Cortex of kidney (tissue), 1 donor: ENCODE measurements around the gene CD46.

Source experiments
- DNase-seq: peaks from one replicate; lab custom pipeline; 2025; lab: John Stamatoyannopoulos, UW

The CD46 gene

DNA sequence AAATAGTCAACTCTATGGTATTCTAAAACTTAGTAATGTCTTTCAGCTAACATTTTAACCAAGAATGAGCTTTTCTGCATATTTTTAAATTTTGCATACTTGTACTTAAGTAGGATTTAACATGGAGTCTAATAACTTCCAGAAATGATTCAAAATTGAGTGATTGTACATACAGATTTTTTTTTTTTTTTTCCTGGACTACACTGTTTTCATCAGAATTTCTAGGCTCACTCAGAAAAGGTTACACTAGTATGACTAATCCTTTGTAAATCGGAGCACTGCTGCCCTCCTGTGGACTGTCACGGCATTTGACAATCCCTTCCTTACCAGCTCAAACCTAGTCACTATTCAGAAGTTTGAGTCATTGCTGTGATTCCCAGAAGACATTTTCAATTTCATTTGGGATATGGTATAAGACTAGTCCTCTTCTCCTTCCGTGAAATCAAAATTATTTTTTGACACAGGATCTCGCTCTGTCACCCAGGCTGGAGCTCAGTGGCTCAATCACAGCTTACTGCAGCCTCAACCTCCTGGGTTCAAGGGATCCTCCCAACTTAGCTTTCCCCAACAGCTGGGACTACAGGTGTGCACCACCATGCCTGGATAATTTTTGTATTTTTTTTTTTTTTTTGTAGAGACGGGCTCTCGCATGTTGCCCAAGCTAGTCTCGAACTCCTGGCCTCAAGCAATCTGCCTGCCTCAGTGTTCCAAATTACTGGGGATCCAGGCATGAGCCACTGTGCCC, 45.5 kb downstream of the CD46 start:
- DNase-seq, result no peak

DNA sequence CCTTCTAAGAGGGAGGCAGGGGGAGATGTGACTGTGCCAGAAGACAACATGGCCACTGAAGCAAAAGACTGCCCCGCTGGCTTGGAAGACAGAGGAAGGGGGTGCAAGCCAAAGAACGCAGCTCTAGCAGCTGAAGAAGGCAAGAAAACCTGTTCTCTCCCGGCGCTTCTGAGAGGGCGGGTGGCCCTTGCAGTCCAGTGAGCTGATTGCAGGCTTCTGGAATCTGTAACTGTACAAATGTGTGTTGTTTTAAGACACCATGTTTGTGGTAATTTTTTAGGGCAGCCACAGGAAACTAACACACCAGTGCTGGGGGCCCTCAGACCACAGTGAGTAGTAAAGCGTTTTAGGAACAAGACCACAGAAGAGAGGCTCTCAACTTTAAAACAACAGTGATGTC, 47.0 kb downstream of the CD46 start:
- DNase-seq, result no peak

DNA sequence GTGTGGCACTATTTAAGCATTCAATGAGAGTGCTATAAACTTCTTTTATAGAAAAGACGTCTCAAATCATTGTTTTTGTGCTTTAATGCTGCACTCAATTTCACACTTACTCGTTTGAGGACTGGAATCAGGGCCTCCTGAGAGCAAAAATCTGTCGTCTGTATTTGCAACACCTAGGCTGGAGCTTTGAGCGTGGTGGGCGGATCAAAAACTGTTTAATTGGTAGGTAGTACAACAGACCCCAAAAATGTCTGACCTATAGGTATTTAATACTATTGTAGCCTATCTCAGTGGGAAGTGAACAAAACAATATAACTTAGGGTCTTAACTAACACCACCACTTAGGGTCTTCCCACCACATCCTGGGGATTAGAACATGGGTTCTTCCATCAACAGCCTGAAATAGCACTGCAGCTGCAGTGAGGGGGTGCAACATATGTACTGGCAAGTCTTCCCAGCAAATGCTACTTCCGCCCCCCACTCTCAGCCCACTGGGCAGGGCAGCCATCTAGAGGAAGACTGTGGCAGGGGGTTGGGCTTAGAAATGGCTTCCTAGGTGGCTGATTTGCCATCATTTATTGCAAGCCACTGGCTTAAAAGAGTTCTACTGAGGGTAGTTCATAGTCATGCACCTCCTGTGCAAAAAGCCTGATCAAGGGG, 48.3 kb downstream of the CD46 start:
- DNase-seq, result no peak

DNA sequence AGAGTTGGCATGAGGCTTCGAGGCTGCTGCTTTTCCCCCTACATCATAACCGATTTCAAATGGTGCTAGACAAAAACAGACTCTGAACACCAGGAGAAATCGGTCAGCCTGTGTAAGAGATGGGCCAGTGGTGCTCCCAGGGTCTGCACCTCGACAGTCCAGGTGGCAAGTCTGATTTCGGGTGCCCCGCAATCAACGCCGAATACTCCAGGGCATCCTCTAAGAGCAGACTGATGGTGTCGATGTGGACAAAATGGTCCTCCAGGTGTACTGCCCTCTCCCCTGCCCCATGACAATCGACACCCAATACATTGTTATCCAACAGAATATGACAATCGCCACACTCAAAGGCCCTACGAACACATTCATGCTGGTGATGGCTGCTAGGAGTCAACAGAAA, 50.0 kb downstream of the CD46 start:
- no peak for DNase-seq

DNA sequence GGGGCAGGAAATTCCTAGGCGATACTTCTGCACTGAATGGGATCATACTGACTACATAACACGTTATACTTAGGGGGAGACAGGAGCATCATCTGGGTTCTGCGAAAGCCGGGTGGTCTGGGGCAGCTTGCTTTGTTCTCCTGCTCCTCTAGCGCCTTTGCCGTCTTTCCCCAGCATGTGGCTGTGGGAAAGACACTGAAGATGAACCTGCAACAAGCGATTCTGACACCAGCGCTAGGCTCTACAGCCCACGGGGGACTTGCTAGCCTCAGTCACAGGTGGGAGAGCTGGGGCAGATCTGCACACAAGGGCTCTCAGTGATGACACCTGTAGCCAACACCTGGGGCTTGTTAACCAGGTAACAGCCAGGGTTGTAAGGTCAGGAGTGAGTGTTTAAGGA, 51.8 kb downstream of the CD46 start:
- no peak for DNase-seq

DNA sequence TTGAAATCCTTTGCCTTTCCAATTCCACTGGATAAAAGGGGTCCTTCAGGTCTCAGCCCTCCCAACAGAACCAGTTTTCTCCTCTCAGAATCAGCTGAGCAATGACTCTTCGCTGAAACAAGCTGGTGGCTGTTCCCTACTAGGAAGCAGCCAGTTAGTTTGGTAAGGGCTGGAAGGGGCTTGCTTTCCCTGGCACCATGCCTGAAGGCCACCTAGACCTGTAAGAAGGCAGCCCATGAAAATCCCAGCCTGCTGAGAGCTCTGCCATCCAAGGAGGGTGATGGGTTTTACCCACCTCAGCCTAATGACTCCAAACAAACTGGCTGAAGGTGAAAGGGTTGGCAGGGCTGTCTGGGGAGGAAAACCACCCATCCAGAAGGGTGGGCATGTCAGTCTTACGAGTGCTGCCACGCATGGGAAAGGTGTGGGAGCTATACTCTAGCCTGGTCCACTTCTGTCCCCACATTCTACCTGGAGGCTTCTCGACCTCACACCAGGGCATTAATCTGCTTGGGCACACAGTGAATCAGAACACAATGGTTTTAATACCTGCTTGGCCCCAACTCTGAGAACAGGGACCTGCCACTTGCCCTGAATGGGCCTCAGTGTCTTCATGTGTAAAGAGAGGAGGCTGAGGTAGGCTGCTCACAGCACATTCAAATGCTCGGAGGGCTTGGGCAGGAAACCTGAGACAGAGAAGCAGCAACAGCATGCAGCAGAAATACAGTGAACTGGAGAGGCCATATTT, 53.0 kb downstream of the CD46 start:
- no peak for DNase-seq

DNA sequence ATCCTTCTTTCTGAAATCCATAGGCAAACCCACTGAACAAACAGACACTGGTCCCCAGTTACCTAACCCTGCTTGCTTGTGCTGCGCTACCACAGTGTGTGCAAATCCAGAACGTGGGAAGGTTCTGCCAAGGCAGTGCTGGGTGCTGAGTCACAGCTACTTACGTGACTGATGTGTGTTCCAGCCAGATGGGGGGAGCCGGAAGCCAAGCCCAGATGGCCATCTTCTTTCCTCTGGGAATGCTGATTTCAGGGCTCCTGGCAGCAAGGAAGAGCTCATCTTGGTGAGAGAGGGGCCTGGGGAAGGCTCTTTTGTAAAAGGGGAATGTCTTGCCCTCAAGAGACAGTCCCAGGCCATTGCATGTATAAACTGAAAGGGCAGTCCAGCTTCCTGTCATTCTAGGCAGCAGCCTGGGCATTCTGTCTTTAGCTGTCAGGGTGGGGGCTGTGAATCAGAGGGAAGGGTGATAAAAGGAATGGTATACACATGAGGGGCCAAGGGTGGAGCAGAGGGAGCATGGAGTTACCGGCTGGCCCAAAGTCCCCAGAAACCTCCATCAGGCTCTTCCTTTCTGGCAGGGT, 54.1 kb downstream of the CD46 start:
- DNase-seq, result no peak

DNA sequence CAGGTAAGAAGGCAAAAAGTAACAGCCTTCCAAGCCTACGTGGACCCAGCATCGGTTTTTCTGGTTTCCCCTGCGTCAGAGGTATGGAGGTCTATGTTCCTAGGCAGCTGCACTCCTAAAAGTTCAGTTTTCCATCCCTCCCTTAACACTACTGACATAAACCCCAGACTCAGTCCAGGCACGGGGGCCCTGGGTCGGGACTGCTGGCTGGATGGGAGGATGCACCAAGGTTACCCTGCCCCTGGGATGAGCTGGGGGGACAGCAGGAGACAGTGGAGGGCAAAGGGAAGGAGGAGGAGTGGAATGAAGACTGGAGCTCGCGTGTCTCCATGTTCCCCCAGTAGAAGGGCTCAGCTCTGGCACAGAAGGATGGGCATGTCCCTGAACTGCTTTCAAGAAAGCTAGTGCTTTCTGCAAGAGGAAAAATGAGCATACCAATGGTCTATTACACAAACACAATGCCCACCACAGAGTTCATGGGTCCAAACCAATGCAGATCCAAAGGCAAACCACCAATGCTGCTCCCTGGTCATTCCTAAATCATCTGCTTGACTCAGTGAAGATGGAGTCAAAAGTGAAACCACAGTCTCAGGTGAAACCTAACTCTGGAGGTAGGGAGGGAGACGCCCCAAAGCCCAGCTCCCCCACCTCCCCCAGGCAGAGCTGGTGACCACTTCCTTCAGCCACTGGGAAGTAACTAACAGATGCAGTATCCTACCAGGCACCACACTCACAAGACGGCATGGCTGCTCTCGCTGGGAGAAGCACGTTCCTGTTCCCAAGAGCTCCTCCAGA, 54.9 kb downstream of the CD46 start:
- DNase-seq, result no peak

DNA sequence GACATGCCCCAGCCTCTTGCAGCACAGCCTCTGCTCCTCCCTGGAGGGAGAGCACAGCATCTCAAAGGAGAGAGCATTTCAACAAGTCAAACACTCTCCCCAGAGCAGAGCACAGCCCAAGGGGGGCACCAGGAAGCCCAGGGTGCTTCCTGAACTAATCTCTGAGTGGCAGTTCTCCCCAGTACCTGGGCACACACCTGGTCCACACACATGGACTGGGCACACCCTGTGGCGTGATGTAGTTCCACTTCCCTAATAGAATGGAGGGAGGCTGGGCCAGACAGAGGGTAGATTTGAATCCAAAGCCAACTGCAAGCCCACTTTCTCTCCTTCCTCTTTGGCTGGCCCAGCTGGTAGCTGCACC, 55.5 kb downstream of the CD46 start:
- no peak for DNase-seq

DNA sequence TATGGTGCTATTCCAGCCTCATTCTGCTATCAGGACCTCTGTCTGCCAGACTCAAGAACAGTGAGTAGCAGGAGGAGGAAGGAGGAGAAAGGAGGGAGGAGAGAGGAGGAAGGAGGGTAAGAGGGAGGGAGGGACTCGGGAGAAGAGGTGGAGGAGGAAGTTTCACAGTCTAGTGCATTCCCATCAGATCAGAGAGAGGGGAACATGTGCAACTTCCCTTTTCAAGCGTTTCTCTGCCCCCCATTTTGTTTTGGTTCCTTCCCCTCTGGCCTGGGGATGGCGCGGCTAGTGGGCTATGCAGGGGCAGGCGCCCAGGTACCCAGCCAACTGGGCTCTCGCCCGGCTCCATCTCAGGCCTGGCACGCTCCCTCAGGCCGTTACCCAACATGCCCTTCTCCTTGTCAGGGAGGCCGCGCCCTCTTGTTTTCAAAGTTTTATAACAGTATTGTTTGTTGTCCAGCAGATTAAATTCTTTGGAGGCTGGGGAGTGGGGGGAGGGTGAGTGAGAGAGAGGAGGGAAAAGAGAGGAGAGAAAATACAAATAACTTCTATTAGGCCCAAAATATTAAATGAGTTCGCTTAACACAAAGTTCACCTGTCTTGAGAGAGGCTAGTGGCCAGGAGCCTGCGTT, 56.0 kb downstream of the CD46 start:
- no peak for DNase-seq

DNA sequence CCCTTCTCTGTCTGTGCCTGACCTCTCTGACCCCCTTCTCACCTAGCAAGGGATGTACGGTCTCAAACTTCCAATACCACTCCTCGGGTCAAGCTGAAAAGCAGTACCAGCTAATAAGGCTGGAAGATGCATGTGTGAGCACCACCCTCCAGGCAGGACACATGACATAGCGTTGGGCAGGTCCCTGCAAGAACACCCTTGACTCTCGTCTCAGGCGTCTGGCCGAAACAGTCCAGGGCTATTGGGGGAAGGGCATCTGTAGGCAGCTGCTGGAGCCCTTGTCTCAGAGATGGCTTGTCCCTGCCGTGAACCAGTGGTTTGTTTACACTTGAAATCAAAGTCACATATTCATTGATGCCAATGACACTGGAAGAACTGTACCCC, 56.5 kb downstream of the CD46 start:
- no peak for DNase-seq

DNA sequence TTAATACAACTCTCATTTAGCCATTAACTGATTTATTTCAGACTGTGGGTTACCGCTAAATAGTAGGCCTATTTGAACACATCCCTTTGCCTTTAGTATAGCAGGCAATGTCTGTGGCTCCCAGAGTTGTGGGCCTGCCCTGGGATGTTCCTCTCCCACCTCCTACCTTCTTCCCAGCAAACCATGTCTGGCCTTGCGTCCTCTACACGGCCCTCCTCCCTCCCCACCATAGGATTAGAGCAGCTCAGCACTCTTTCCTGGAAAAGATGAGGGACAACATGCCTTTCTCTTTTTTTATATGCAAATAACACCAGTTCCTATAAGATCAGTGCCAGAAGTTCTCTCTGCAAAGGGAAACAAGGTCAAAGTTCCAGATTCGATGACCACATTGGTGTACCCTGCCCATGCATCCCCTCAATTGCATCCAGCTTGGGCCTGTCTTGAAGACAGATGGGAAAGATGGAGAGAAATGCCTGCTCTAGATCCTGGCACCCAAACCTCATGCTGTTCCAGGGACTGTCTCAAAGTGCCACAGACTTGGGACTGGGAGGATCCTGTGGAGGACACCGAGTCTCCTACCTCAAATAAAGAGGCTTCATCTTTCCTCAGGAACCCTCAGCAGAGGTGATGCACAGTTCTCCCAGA, 57.2 kb downstream of the CD46 start:
- DNase-seq, result no peak

DNA sequence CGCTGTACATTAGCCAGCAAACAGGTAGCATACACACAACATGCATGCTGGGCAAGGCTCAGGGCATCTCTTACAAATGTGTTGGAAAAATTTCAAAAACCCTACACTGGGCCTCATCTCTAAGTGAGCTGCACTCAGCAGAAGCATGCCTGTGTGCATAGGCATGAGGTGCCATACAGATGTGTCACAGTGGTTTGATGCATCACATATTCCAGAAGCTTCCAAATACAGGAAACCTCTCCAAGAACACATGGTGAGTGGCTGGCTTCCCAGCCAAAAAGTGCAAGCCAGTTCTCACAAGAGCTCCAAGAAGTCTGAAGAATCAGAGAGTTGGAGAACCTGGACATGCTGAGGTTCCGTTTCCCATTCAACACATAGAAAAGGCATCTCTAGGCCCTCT, 58.3 kb downstream of the CD46 start:
- DNase-seq, result no peak

DNA sequence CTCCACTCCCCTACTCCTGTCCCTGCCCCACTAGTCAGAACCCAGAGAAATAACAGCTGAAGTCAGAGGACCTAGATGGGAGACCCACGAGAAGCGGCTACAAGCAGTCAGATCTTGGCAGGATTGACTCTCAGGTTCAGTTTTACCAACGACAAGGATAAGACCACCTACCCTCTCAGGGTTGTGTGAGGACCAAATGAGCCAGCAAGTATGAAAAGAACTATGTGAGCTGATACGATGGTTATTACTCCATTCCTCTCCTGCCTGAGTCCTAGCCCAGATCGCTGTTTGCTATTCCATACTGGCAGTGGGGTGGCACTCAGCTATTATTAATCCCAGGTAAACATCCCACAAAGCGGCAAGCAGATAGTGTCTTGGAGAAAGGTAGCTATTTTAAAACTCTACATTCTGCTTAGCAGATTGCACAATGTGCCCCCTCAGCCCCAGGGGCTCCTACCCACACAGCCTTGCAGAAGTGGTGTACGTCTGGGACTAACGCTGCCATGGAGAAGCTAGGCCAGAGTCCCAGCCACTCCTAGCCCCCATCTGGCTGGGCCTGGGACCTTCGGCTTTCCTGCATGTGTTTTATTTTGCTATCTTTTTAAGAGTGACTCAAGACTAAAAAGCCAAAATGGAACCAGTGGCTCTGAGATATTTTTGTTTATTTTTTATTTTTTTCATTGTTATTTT, 58.9 kb downstream of the CD46 start:
- DNase-seq, result no peak

DNA sequence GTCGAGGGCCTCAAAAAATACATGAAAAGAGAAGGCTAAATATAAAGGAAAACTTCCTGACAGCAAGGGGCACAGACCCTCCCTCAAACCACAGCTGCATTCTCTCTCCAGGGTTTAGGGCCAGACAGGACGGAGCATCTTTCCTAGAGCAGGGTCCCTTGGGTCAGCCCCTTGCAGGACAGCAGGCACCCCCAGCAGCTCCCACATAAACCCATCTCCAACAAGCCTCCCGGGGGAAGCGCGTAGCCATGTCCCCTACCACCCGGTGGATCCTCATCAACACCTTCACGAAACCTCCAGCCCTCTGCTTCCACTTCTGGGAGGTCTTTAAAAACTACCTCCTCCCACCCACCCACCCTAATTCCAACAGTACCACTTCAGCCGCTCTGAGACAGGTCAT, 59.5 kb downstream of the CD46 start:
- DNase-seq, result no peak

DNA sequence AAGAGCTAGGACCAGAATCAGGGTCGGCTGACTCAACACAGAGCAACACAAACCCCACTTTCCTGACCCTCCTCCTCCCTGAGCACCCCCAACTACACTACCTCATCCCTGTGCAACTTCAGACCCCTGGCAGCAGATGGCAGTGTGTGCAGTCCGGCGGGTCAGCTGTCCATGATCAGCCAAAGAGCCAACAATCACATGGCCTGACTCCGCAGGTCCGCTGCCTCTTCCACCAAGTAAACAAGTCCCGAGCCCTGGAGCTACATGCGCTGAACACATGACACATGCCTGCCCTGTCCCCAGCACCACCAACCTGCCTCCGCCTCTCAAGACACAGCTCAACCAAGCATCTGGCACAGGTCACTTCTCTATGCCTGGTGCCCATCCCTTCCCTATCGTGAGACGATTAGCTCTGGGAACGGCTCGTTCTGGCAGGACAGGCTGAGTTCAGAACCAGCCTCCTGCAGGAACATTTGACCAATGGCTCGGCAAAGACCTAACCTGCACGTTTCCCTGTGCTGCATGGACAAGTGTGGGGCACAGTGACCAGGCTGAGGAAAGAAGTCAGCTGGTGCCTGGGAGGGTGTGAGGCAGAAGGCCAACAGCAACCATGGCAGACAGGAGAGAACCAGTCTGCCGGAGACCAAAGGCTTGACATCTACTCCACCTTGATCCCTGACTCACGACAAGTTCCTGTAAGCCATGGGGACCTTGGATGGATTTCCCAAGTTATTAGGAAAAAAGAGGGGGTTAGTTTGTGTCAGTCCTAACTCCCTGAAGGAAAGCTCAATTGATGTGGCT, 60.3 kb downstream of the CD46 start:
- DNase-seq, result no peak

DNA sequence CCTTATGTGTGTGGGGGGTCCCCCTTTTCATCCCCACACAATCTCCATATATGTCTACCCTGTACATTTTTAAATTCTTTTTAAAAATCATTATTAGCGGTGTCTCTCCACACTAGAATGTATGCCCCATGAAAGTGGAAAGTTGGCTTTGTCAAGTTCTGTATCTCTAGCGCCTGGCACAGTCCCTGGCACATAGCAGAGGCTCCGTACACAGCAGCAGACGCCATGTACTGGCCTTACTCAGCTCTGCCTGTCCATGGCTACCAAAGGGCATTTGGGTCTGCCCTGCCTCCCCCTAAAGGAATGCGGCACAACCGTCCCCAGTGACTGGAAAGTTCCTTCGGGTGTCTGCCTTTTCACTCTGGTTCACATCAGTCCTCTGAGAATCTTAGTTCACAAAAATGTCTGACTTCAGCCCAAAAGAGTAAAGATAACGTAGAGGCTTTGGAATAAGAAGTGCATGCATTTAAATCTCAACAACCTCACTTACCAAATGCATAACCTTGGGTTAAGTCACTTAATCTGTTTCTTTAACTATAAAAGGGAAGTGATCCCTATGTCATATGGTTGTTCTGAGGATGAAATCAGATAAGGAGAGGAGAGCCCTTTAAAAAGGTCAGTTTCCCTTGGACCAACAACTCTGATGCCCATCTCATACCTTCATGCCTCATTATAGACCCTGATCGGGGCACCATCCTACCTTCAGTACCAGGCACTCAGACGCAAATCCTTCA, 61.1 kb downstream of the CD46 start:
- DNase-seq, result no peak

DNA sequence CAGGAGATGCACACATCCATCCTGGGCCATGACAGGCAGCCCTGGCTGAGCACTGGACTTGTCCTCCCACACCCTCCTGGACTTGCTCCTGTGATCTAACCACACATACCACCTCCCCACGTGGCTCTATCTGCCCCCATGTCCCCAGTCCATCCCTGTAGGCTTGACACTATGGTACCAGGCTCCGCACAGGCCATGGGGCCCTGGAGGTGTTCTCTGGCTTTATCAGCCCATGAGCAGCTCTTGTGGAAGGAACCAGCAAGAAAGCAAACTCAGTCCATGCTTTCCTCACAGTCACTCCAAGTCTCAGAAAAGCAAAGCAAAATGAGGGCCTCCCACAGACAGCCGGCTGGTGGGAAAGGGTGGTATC, 61.6 kb downstream of the CD46 start:
- DNase-seq, result no peak

DNA sequence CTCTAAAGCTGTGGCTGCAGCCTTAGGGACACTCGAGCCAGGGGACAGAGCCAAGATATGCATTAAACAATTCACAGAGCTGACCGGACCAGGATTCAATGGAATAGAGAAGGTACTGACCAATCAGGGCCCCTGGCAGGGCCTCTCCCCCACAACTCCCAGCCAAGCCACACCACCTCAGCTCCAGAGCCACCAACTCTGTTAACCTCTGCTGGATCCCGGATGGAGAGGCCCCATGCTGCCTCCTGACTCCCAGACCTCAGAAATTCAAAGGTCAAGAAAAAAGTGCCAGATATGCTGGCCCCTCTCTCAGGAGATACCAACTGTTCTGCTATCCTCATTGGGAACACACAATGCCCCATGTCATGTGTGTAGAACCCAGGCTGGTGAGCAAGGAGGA, 62.1 kb downstream of the CD46 start:
- DNase-seq, result no peak
